Measurements from ENCODE around the gene EXOC3.

DNA sequence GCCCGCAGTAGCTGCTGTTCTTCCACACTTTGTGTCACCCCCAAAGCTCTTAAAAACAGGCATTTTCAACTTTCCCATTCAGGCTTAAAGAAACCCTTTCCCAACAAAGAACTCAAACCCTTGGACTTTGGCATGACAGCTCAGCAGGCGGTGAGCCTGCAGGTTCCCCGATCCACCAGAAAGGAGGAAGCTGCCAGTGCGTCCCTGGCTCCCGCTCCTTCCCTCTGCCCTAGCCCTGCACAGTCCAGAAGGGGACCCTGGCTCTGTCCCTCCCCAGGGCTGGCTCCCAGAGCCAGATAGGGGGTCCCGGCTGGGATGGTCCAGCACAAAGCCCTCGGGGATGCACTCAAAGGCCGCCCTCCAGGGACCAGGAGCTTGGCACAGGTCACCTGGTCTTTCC is 71.7 kb downstream of the EXOC3 start:
- TF ChIP-seq, protein P1, sequence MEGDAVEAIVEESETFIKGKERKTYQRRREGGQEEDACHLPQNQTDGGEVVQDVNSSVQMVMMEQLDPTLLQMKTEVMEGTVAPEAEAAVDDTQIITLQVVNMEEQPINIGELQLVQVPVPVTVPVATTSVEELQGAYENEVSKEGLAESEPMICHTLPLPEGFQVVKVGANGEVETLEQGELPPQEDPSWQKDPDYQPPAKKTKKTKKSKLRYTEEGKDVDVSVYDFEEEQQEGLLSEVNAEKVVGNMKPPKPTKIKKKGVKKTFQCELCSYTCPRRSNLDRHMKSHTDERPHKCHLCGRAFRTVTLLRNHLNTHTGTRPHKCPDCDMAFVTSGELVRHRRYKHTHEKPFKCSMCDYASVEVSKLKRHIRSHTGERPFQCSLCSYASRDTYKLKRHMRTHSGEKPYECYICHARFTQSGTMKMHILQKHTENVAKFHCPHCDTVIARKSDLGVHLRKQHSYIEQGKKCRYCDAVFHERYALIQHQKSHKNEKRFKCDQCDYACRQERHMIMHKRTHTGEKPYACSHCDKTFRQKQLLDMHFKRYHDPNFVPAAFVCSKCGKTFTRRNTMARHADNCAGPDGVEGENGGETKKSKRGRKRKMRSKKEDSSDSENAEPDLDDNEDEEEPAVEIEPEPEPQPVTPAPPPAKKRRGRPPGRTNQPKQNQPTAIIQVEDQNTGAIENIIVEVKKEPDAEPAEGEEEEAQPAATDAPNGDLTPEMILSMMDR (IDR thresholded peaks at IDR 0.05), result no peak
- no peak for TF ChIP-seq POLR2A (IDR thresholded peaks at IDR 0.05)

Data from gastroesophageal sphincter (tissue), 3 donors.